CD14-positive monocyte (primary cell): ENCODE measurements around the gene NLRC3. TPM values are rescaled to one million over a fixed set of nuclear protein-coding genes. Genes with fewer than 3 reads are reported as not detected.

Source experiments
- DNase-seq, 3 donors: peaks; one replicate each; pipeline ENCODE4 v3.0.0-alpha.2; 2011 to 2022
- H2AFZ ChIP-seq: 2 replicates; pipeline ENCODE4 v1.6.0; 2012; ENCODE audit warnings: mild to moderate bottlenecking, low read depth, low read length, inconsistent platforms; ENCODE audit not compliant: insufficient read depth, poor library complexity, severe bottlenecking
- H3K27ac ChIP-seq, 2 donors: 1 replicate in 1 of 2; 2 replicates in 1 of 2; pipeline ENCODE4 v1.5.1; 2012 to 2013; ENCODE audit warnings: low read length in 2 of 2, control low read depth in 1 of 2, inconsistent platforms in 1 of 2, low read depth in 1 of 2, mild to moderate bottlenecking in 1 of 2
- H3K27me3 ChIP-seq, 2 donors: one replicate each; pipeline versions ENCODE4 v1.6.0 to v1.6.1; 2011 to 2013; ENCODE audit warnings: low read length in 2 of 2; ENCODE audit not compliant: control insufficient read depth in 2 of 2, insufficient read depth in 2 of 2
- H3K36me3 ChIP-seq, 2 donors: replicated peaks in 1 of 2; 1 replicate in 1 of 2; 2 replicates in 1 of 2; pipeline versions ENCODE4 v1.5.1 to v1.6.1; 2012 to 2013; ENCODE audit warnings: low read length in 2 of 2, control low read depth in 1 of 2, inconsistent platforms in 1 of 2, mild to moderate bottlenecking in 1 of 2; ENCODE audit not compliant: insufficient read depth in 2 of 2, control insufficient read depth in 1 of 2
- H3K4me1 ChIP-seq, 2 donors: 1 replicate in 1 of 2; 2 replicates in 1 of 2; pipeline versions ENCODE4 v1.5.1 to v1.6.1; 2012 to 2013; ENCODE audit warnings: low read length in 2 of 2, control low read depth in 1 of 2, inconsistent platforms in 1 of 2, mild to moderate bottlenecking in 1 of 2, moderate library complexity in 1 of 2; ENCODE audit not compliant: insufficient read depth in 2 of 2, control insufficient read depth in 1 of 2
- H3K4me2 ChIP-seq: replicated peaks from 2 replicates; pipeline ENCODE3; 2012; ENCODE audit warnings: low read length, moderate library complexity, mild to moderate bottlenecking; ENCODE audit not compliant: poor library complexity, severe bottlenecking; ENCODE audit errors: extremely low read depth
- H3K4me3 ChIP-seq, 3 experiments: fragments of 200-600 bp in 1 of 3; sonication (generic) in 1 of 3; replicated peaks in 1 of 3; 1 replicate in 2 of 3; 2 replicates in 1 of 3; pipeline ENCODE4 v1.5.1; 2011 to 2013; ENCODE audit warnings: low read length in 3 of 3, mild to moderate bottlenecking in 3 of 3, control low read depth in 2 of 3, low read depth in 2 of 3, inconsistent platforms in 1 of 3, moderate library complexity in 1 of 3
- H3K79me2 ChIP-seq: 2 replicates; pipeline ENCODE4 v1.6.0; 2012; ENCODE audit warnings: mild to moderate bottlenecking, control low read depth, inconsistent platforms, low read length, moderate library complexity; ENCODE audit not compliant: insufficient read depth
- H3K9ac ChIP-seq: 2 replicates; pipeline ENCODE4 v1.6.0; 2017; ENCODE audit warnings: low read length, mild to moderate bottlenecking; ENCODE audit not compliant: insufficient read depth, poor library complexity, severe bottlenecking
- H3K9me3 ChIP-seq, 2 donors: replicated peaks in 1 of 2; 1 replicate in 1 of 2; 2 replicates in 1 of 2; pipeline versions ENCODE4 v1.5.1 to v1.6.1; 2012 to 2013; ENCODE audit warnings: low read length in 2 of 2, control low read depth in 1 of 2; ENCODE audit not compliant: control insufficient read depth in 1 of 2, insufficient read depth in 1 of 2
- H4K20me1 ChIP-seq: 2 replicates; pipeline ENCODE4 v1.6.0; 2012; ENCODE audit warnings: mild to moderate bottlenecking, low read length, control low read depth, moderate library complexity; ENCODE audit not compliant: insufficient read depth
- H3K27ac Mint-ChIP-seq, 7 donors: one replicate each; pipeline ENCODE4 v1.8.0; 2020; ENCODE audit warnings: mild to moderate bottlenecking in 7 of 7, mixed read lengths in 7 of 7, moderate library complexity in 6 of 7, inconsistent platforms in 2 of 7
- H3K27me3 Mint-ChIP-seq, 3 donors: one replicate each; pipeline ENCODE4 v1.8.0; 2021 to 2022; ENCODE audit warnings: low read depth in 3 of 3, mild to moderate bottlenecking in 3 of 3, mixed read lengths in 3 of 3, moderate library complexity in 3 of 3, inconsistent platforms in 1 of 3
- H3K36me3 Mint-ChIP-seq, 2 donors: one replicate each; pipeline ENCODE4 v1.8.0; 2020; ENCODE audit warnings: mixed read lengths in 2 of 2, inconsistent platforms in 1 of 2, mild to moderate bottlenecking in 1 of 2
- H3K4me1 Mint-ChIP-seq: one replicate; pipeline ENCODE4 v1.8.0; 2020; ENCODE audit warnings: mild to moderate bottlenecking, mixed read lengths
- H3K4me3 Mint-ChIP-seq, 2 donors: one replicate each; pipeline ENCODE4 v1.8.0; 2020; ENCODE audit warnings: mild to moderate bottlenecking in 2 of 2, mixed read lengths in 2 of 2, moderate library complexity in 1 of 2
- H3K9me3 Mint-ChIP-seq, 7 donors: one replicate each; pipeline ENCODE4 v1.8.0; 2020 to 2022; ENCODE audit warnings: mixed read lengths in 7 of 7, mild to moderate bottlenecking in 6 of 7, moderate library complexity in 6 of 7, inconsistent platforms in 2 of 7
- CTCF ChIP-seq: fragments of 200-600 bp; IDR thresholded peaks from one replicate; pipeline ENCODE4 v1.8.0; 2022; ENCODE audit warnings: antibody characterized with exemption, mild to moderate bottlenecking
- WGBS: methylation state at CpG from one replicate; pipeline ENCODE4 v1.1.5; 2013; ENCODE audit warnings: missing lambda C conversion rate; ENCODE audit not compliant: insufficient coverage; 5-methylcytosine and 5-hydroxymethylcytosine counted together
- intact Hi-C, 2 donors: fragments of 100-400 bp; cut with micrococcal nuclease; formaldehyde crosslinking; loops; one replicate each; pipeline versions ENCODE4 v1.15.0 to v1.15.1; 2023
- polyA plus RNA-seq, 3 donors: library from polyadenylated mRNA; depleted of rRNA in 1 of 3; unstranded in 2 of 3; stranded (reverse) in 1 of 3; fragments of 300-500 nt in 2 of 3; fragments of >200 nt in 1 of 3; fragmentation: Illumina TruSeq in 2 of 3; gene quantifications; 1 replicate in 2 of 3; 2 replicates in 1 of 3; pipeline ENCODE4 v1.2.3, GENCODE V29; 2012 to 2021

Gene NLRC3
- polyA plus RNA-seq, 3 donors: 0.03 to 0.07 (median 0.06) TPM

- DNase-seq: no peak
- WGBS: 86% methylated on average over 7 of the region's 17 CpGs
- intact Hi-C loops: no loop called here
Measured at GRCh38 chr16:3490911-3491629, 86.1 kb downstream of the NLRC3 start.

More at GRCh38 chr16:3490911-3491629, 86.1 kb downstream of the NLRC3 start:
- no peaks in the 10 kb centered on the region for H3K9me3 Mint-ChIP-seq
- H3K4me1 ChIP-seq: no peaks in the 10 kb centered on the region
- H3K36me3 Mint-ChIP-seq: peaks cover 12 to 16% of the 10 kb centered on the region in 2 donors
- H3K27me3 ChIP-seq: no peaks in the 10 kb centered on the region
- no peak overlapping the region for H2AFZ ChIP-seq
- H3K79me2 ChIP-seq: no peaks in the 10 kb centered on the region
- H3K4me1 Mint-ChIP-seq: no peaks in the 10 kb centered on the region
- peaks cover 16 to 19% of the 10 kb centered on the region in 2 donors for H3K36me3 ChIP-seq
- H3K27me3 Mint-ChIP-seq: peaks cover 0 to 6% (median 0%) of the 10 kb centered on the region in 3 donors
- H3K4me3 Mint-ChIP-seq: no peak overlapping the region
- no peak for TF ChIP-seq CTCF
- no peak overlapping the region for H3K4me2 ChIP-seq
- H3K9ac ChIP-seq: no peak overlapping the region
- no peak overlapping the region for H3K27ac ChIP-seq
- H3K4me3 ChIP-seq: no peak overlapping the region
- peak overlapping the region in 1 of 7 donors; percentile 88 for H3K27ac Mint-ChIP-seq
- H4K20me1 ChIP-seq: peaks cover 7% of the 10 kb centered on the region
- no peaks in the 10 kb centered on the region for H3K9me3 ChIP-seq

Other genes starting within 250 kb of the NLRC3 start
- under 1 TPM in 1 of 3 donors, not detected in 2; 0.12 TPM for gene OR2C1, start 221.5 kb downstream of the NLRC3 start, polyA plus RNA-seq
- 1 to 10 TPM; 5.7 to 7.7 (median 7.2) TPM for gene ZSCAN32, start 176.4 kb downstream of the NLRC3 start, polyA plus RNA-seq
- 1 to 10 TPM; 2.5 to 5.6 (median 4.9) TPM for gene ZNF174, start 176.2 kb downstream of the NLRC3 start, polyA plus RNA-seq
- 1 to 10 TPM in 1 of 3 donors, under 1 TPM in 2; 0.80 to 1.0 (median 0.98) TPM for gene ZNF597, start 133.9 kb downstream of the NLRC3 start, polyA plus RNA-seq
- 10 to 100 TPM; 19.5 to 48.8 (median 29.7) TPM for gene NAA60, start 133.7 kb downstream of the NLRC3 start, polyA plus RNA-seq
- not detected for gene C16orf90, start 81.9 kb downstream of the NLRC3 start, polyA plus RNA-seq
- gene CLUAP1, start 76.4 kb downstream of the NLRC3 start, polyA plus RNA-seq: 1 to 10 TPM; 1.9 to 5.9 (median 5.6) TPM
- gene SLX4, start 34.2 kb upstream of the NLRC3 start, polyA plus RNA-seq: 1 to 10 TPM in 1 of 3 donors, under 1 TPM in 2; 0.12 to 2.4 (median 0.71) TPM
- 10 to 100 TPM in 1 of 3 donors, 1 to 10 TPM in 1, not detected in 1; 1.5 to 21.1 TPM for gene DNASE1, start 77.3 kb upstream of the NLRC3 start, polyA plus RNA-seq
- gene TRAP1, start 140.1 kb upstream of the NLRC3 start, polyA plus RNA-seq: 10 to 100 TPM; 22.8 to 54.0 (median 22.9) TPM